Dendritic cell treated with granulocyte-macrophage colony-stimulating factor and Interleukin-4, amounts not matched to agents 40 ng/mL and 50 ng/mL, for 4 days (primary cell): ENCODE results near the gene TPD52L2.
"Not testable (repeated sequence)": the region's sequence is repeated elsewhere in the genome, so short reads cannot be mapped to it uniquely, and the experiment has no call there.

ENCODE experiments used
- H3K27ac Mint-ChIP-seq: one replicate; pipeline ENCODE4 v1.8.0; 2022; ENCODE audit warnings: mild to moderate bottlenecking, mixed read lengths
- H3K27me3 Mint-ChIP-seq: one replicate; pipeline ENCODE4 v1.8.0; 2022; ENCODE audit warnings: mild to moderate bottlenecking, mixed read lengths
- H3K36me3 Mint-ChIP-seq: one replicate; pipeline ENCODE4 v1.8.0; 2022; ENCODE audit warnings: low read depth, mixed read lengths
- H3K4me1 Mint-ChIP-seq: one replicate; pipeline ENCODE4 v1.8.0; 2022; ENCODE audit warnings: low read depth, mixed read lengths
- H3K4me3 Mint-ChIP-seq: one replicate; pipeline ENCODE4 v1.8.0; 2022; ENCODE audit warnings: mild to moderate bottlenecking, moderate library complexity, mixed read lengths
- H3K9me3 Mint-ChIP-seq: one replicate; pipeline ENCODE4 v1.8.0; 2022; ENCODE audit warnings: mixed read lengths
- intact Hi-C: fragments of 100-400 bp; cut with micrococcal nuclease; formaldehyde crosslinking; loops from one replicate; pipeline ENCODE4 v1.15.0; 2022

The TPD52L2 gene

DNA sequence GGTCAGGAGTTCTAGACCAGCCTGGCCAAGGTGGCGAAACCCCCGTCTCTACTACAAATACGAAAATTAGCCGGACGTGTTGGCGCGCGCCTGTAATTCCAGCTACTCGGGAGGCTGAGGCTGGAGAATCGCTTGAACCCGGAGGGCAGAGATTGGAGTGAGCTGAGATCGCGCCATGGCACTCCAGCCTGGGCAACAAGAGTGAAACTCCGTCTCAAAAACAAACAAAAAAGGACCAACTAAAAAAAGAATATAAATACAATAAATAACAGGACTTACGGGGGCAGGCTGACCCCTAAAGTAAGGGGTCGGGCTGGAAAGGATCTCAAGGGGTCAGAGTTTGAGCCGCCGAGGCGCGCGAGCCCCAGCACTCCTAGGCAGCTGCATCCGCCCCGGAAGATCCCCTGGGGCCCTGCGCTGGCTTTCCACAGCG is 509 bp upstream of the TPD52L2 start:
- Mint-ChIP-seq H3K4me1 (peaks cover 64% of the 10 kb centered on the region), H3K27me3 (no peaks in the 10 kb centered on the region), H3K9me3 (no peaks in the 10 kb centered on the region), H3K4me3 (peak overlapping the region; percentile 85), H3K27ac (peak overlapping the region; percentile 88), H3K36me3 (peaks cover 89% of the 10 kb centered on the region)
- intact Hi-C loops: loop anchor here (1.0 to 5.0 kb wide), 3 partner anchors 9 to 78 kb away; no protein-coding TSS in a partner anchor

- Mint-ChIP-seq H3K4me1 (peaks cover 54% of the 10 kb centered on the region), H3K36me3 (peaks cover 95% of the 10 kb centered on the region), H3K27ac (peak overlapping the region; percentile 88)
- intact Hi-C loops, H3K4me3 Mint-ChIP-seq, H3K9me3 Mint-ChIP-seq, H3K27me3 Mint-ChIP-seq: not testable (repeated sequence)
Observed at GRCh38 chr20:63867042-63867441, 2.0 kb downstream of the TPD52L2 start.

GRCh38 chr20:63868264-63868663 is 3.2 kb downstream of the TPD52L2 start:
- peaks cover 60% of the 10 kb centered on the region for H3K4me1 Mint-ChIP-seq
- H3K36me3 Mint-ChIP-seq: peaks cover 95% of the 10 kb centered on the region
- H3K4me3 Mint-ChIP-seq: no peak overlapping the region
- no peaks in the 10 kb centered on the region for H3K27me3 Mint-ChIP-seq
- peak overlapping the region; percentile 20 for H3K27ac Mint-ChIP-seq
- no peaks in the 10 kb centered on the region for H3K9me3 Mint-ChIP-seq
- intact Hi-C loops: no loop called here

GRCh38 chr20:63873477-63873971 is 8.5 kb downstream of the TPD52L2 start:
- intact Hi-C loops: loop anchor here (1.0 to 2.0 kb wide), 2 partner anchors 9 to 21 kb away; partner anchors contain the start of gene DNAJC5
- H3K27me3 Mint-ChIP-seq: no peaks in the 10 kb centered on the region
- H3K4me1 Mint-ChIP-seq: peaks cover 63% of the 10 kb centered on the region
- peaks cover 100% of the 10 kb centered on the region for H3K36me3 Mint-ChIP-seq
- H3K9me3 Mint-ChIP-seq: no peaks in the 10 kb centered on the region
- H3K27ac Mint-ChIP-seq: peak overlapping the region; percentile 94
- peak overlapping the region; percentile 65 for H3K4me3 Mint-ChIP-seq

GRCh38 chr20:63874241-63874640 is 9.2 kb downstream of the TPD52L2 start:
- H3K4me1 Mint-ChIP-seq: peaks cover 67% of the 10 kb centered on the region
- H3K4me3 Mint-ChIP-seq: peak overlapping the region; percentile 30
- intact Hi-C loops, H3K27me3 Mint-ChIP-seq, H3K9me3 Mint-ChIP-seq: not testable (repeated sequence)
- H3K36me3 Mint-ChIP-seq: peaks cover 100% of the 10 kb centered on the region
- peak overlapping the region; percentile 94 for H3K27ac Mint-ChIP-seq

DNA sequence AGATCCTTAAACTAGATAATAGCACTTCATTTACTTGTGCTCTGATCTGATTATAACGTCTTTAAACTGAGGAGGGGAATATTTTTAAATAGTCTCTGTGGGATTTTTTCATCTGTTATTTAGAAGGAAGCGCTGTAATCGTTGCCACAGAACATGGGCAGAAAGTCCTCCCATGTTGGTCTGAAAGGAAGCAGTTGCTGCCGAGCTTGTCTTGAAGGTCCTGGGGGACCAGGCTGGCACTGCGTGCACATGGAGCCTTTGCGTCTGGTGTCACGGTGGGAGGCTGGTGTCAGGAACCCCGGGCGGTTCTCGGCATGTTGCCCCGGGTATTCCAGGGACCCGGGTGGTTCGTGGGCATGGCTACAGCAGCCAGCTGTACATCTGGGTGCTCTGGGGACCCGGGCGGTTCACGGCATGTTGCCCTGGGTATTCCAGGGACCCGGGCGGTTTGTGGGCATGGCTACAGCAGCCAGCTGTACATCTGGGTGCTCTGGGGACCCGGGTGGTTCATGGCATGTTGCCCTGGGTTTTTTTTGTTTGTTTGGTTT is 11.5 kb downstream of the TPD52L2 start:
- Mint-ChIP-seq H3K4me3 (no peak overlapping the region), H3K27ac (peak overlapping the region; percentile 31), H3K9me3 (no peaks in the 10 kb centered on the region), H3K27me3 (no peaks in the 10 kb centered on the region), H3K4me1 (peaks cover 62% of the 10 kb centered on the region), H3K36me3 (peaks cover 95% of the 10 kb centered on the region)
- intact Hi-C loops: no loop called here

DNA sequence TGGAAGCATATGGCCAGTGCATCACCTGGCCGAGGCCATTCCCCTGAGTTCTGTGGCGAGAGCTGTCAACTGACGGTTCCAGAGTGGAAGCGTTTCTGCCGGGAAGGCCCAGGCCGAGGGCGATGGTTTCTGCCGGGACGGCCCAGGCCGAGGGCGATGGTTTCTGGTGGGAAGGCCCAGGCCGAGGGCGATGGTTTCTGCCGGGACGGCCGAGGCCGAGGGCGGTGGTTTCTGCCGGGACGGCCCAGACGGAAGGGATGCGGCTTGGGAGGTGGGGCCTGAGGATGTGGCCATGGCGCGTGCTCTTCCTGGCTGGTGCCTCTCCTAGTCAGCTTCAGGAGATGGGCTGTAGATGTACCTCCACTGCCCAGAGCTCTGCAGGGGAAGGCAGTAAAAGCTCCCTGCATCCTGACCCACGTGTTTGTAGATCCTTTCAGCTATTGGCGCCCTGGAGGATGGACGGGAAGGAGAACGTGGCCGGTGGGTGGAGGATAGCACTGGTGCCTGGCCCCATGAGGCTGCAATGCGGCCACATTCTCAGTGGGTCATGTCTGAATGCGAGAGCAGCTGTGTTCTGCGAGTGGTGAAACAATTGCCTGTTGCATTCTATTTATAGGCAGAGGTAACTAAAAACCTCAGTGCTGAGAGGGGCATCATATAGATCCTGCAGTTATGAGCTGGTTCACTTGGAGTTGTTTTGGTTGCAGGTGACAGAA is 12.8 kb downstream of the TPD52L2 start:
- peak overlapping the region; percentile 31 for H3K27ac Mint-ChIP-seq
- H3K9me3 Mint-ChIP-seq: no peaks in the 10 kb centered on the region
- peaks cover 53% of the 10 kb centered on the region for H3K4me1 Mint-ChIP-seq
- H3K27me3 Mint-ChIP-seq: no peaks in the 10 kb centered on the region
- intact Hi-C loops: no loop called here
- peaks cover 95% of the 10 kb centered on the region for H3K36me3 Mint-ChIP-seq
- H3K4me3 Mint-ChIP-seq: no peak overlapping the region

DNA sequence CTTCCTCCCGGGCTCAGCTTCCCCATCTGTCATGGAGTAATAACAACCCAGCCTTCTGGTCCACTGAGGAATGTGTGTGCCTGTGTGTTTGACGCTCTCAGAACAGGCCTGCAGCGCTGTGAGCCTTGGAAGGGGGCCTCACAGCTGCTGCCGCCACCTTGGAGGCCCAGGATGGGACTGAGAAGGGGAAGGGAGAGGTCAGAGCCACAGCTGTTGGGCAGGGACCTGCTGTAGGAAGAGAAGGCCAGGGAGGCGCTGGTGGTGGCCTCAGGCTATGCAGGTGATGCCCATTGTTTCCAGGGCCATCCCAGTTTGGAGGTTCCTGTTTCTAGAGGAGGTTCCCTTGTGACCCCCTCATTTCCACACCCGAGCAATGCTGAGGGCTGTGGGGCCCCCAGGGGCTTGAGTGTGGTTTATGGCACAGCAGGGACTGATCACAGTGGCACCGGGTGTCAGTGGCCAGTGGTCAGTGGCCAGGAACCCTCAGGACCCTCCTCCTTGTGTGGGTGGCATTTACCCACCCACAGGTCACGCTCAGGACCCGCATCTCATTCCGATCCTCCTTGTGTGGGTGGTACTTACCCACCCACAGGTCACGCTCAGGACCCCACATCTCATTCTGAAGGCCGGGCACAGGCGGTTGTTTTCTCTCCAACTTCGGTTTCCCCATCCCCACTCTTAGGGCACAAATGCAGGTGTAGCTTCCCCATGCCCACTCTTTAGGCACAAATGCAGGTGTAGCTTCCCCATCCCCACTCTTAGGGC is 14.0 kb downstream of the TPD52L2 start:
- no peaks in the 10 kb centered on the region for H3K27me3 Mint-ChIP-seq
- intact Hi-C loops: no loop called here
- H3K4me1 Mint-ChIP-seq: peaks cover 47% of the 10 kb centered on the region
- no peak overlapping the region for H3K4me3 Mint-ChIP-seq
- no peaks in the 10 kb centered on the region for H3K9me3 Mint-ChIP-seq
- H3K27ac Mint-ChIP-seq: no peak overlapping the region
- H3K36me3 Mint-ChIP-seq: peaks cover 95% of the 10 kb centered on the region

- H3K4me1 Mint-ChIP-seq: peaks cover 48% of the 10 kb centered on the region
- H3K36me3 Mint-ChIP-seq: peaks cover 95% of the 10 kb centered on the region
- H3K4me3 Mint-ChIP-seq, H3K9me3 Mint-ChIP-seq, intact Hi-C loops, H3K27ac Mint-ChIP-seq, H3K27me3 Mint-ChIP-seq: not testable (repeated sequence)
Observed at GRCh38 chr20:63880901-63881300, 15.8 kb downstream of the TPD52L2 start.

GRCh38 chr20:63881451-63882226 is 16.6 kb downstream of the TPD52L2 start:
- Mint-ChIP-seq H3K27ac (no peak overlapping the region), H3K9me3 (no peaks in the 10 kb centered on the region), H3K27me3 (no peaks in the 10 kb centered on the region), H3K4me1 (peaks cover 48% of the 10 kb centered on the region), H3K36me3 (peaks cover 95% of the 10 kb centered on the region), H3K4me3 (no peak overlapping the region)
- intact Hi-C loops: no loop called here

- Mint-ChIP-seq H3K27me3 (no peaks in the 10 kb centered on the region), H3K4me3 (no peak overlapping the region), H3K4me1 (peaks cover 54% of the 10 kb centered on the region), H3K27ac (no peak overlapping the region), H3K36me3 (peaks cover 95% of the 10 kb centered on the region), H3K9me3 (no peaks in the 10 kb centered on the region)
- intact Hi-C loops: no loop called here
Observed at GRCh38 chr20:63882257-63883200, 17.5 kb downstream of the TPD52L2 start.

DNA sequence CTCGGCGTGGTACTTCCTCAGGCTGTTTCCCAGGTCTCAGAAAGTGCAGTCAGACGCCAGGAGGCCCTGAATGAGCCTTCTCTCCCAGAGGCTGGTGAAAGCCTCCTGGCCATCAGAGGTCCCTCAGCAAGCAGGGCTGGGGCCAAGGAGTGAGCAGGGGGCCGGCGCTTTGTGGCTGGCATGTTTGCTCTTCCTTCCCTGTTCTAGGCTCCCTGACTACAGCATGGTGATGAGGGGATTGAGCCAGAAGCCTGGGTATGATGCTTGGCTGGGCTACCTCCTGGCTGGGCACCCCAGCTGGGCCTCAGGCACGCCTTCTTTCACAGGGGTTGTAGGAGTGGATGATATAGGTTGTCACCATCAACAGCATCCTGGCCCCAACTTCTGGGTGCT is 18.1 kb downstream of the TPD52L2 start:
- Mint-ChIP-seq H3K9me3 (no peaks in the 10 kb centered on the region), H3K4me3 (no peak overlapping the region), H3K27ac (no peak overlapping the region), H3K27me3 (no peaks in the 10 kb centered on the region), H3K36me3 (peaks cover 95% of the 10 kb centered on the region), H3K4me1 (peaks cover 54% of the 10 kb centered on the region)
- intact Hi-C loops: no loop called here
